Heart left ventricle (tissue), 16 donors: ENCODE data around the gene CNNM4. TPM values are rescaled to one million over a fixed set of nuclear protein-coding genes. Genes with fewer than 3 reads are reported as not detected.

ENCODE experiments used
- ATAC-seq, 4 donors: fragments of 200-7000 bp; cut with Tn5 transposase; one replicate each; pipeline ENCODE4 v1.9.1; 2020 to 2022; ENCODE audit warnings: moderate library complexity in 4 of 4, mild to moderate bottlenecking in 3 of 4, moderate number of reproducible peaks in 1 of 4
- DNase-seq, 5 donors: peaks; one replicate each; pipeline ENCODE4 v3.0.0-alpha.2; 2020
- H3K27ac ChIP-seq, 12 donors: fragments of 200-600 bp; sonication (generic) in 4 of 12; one replicate each; pipeline versions ENCODE4 v1.5.0 to v1.8.0; 2016 to 2022; ENCODE audit warnings: mild to moderate bottlenecking in 2 of 12
- H3K27me3 ChIP-seq, 9 donors: fragments of 200-600 bp; sonication (generic) in 2 of 9; one replicate each; pipeline versions ENCODE4 v1.5.1 to v1.8.0; 2016 to 2022; ENCODE audit warnings: mild to moderate bottlenecking in 3 of 9
- H3K36me3 ChIP-seq, 9 donors: fragments of 200-600 bp; sonication (generic) in 2 of 9; one replicate each; pipeline versions ENCODE4 v1.5.0 to v1.8.0; 2018 to 2022; ENCODE audit warnings: mild to moderate bottlenecking in 2 of 9
- H3K4me1 ChIP-seq, 12 donors: fragments of 200-600 bp; sonication (generic) in 4 of 12; one replicate each; pipeline versions ENCODE4 v1.5.0 to v1.8.0; 2016 to 2022; ENCODE audit warnings: mild to moderate bottlenecking in 3 of 12
- H3K4me3 ChIP-seq, 12 donors: fragments of 200-600 bp; sonication (generic) in 4 of 12; one replicate each; pipeline versions ENCODE4 v1.5.0 to v1.8.0; 2017 to 2022; ENCODE audit warnings: mild to moderate bottlenecking in 9 of 12, moderate library complexity in 4 of 12
- H3K9me3 ChIP-seq, 12 donors: fragments of 200-600 bp; sonication (generic) in 4 of 12; one replicate each; pipeline versions ENCODE4 v1.5.0 to v1.8.0; 2016 to 2022; ENCODE audit warnings: mild to moderate bottlenecking in 1 of 12
- CTCF ChIP-seq, 12 donors: fragments of 200-600 bp; sonication (generic) in 4 of 12; IDR thresholded peaks; one replicate each; pipeline versions ENCODE4 v1.5.0 to v1.8.0; 2018 to 2022; ENCODE audit warnings: antibody characterized with exemption in 12 of 12, mild to moderate bottlenecking in 5 of 12
- POLR2A ChIP-seq, 2 donors: fragments of 450-650 bp; IDR thresholded peaks; one replicate each; pipeline ENCODE4 v1.6.1; 2017; ENCODE audit warnings: antibody characterized with exemption in 2 of 2, mild to moderate bottlenecking in 2 of 2, moderate library complexity in 2 of 2
- WGBS, 4 donors: extraction: QIAGEN DNeasy Blood & Tissue Kit in 2 of 4; methylation state at CpG; one replicate each; pipeline versions ENCODE4 v1.1.5 to v1.1.7; 2013 to 2018; 5-methylcytosine and 5-hydroxymethylcytosine counted together
- intact Hi-C, 10 donors: fragments of 100-400 bp; cut with DNase I; formaldehyde crosslinking; loops; one replicate each; pipeline versions ENCODE4 v1.11.1 to v1.14.2; 2022
- polyA plus RNA-seq, 2 donors: library from polyadenylated mRNA; stranded (reverse); fragments of 200-250 nt; gene quantifications; one replicate each; pipeline ENCODE4 v1.2.3, GENCODE V29; 2013
- total RNA-seq, 9 donors: library from RNA; depleted of rRNA in 2 of 9; stranded (reverse); fragments of >200 nt in 2 of 9; fragmentation: NEBNext Ultra II Directional in 3 of 9; extraction: Animal tissue kit (Norgen Biotek cat#: 25700) in 3 of 9; gene quantifications; one replicate each; pipeline versions ENCODE4 v1.1.0 to v1.2.4, GENCODE V29; 2016 to 2023
- donor health status: ischemic (EF 13 %, LVEDD 7.1; RV severe dilation, severe dysfunction).
- donor health status: healthy with polysubstance abuse.
- donor health status: DM: no; HTN: yes; CAD: no.
- donor health status: DM: no; HTN: no; CAD: no.
- donor health status: ischemic (EF 25% LVEDD 6.9; RV normal size, moderate dysfunction).
- donor health status: ischemic (EF 25% LVEDD 5.7; RV mildly dilated, moderate dysfunction).
- donor health status: healthy.
- donor health status: DM: yes; HTN: yes; CAD: no.
- donor health status: ischemic (EF 35%, LVEDD 5.7; RV mildly dilated, moderate dysfunction).
- donor health status: nonischemic (EF 11% LVEDD 7.7; RV severe dilation, severe dysfunction).
- donor health status: DM: yes; HTN: yes; CAD: no.
- donor health status: PGD.
- donor health status: ischemic (EF 29% LVEDD 5.4; RV normal size, mild dysfunction).
- donor health status: nonischemic (EF 23%, LVEDD 6.1; RV moderate dilation, normal function).

Gene CNNM4
- total and polyA plus RNA-seq, 11 donors: 11.3 to 47.7 (median 27.7) TPM

GRCh38 chr2:96839875-96840850 lies 79.5 kb downstream of the CNNM4 start:
- Histone ChIP-seq H3K4me3 (peak overlapping the region in 1 of 12 donors; percentile 34), H3K27ac (no peak overlapping the region), H3K4me1 (peaks cover 0 to 40% (median 11%) of the 10 kb centered on the region in 12 donors), H3K9me3 (no peaks in the 10 kb centered on the region), H3K27me3 (no peaks in the 10 kb centered on the region), H3K36me3 (peaks cover 0 to 32% (median 15%) of the 10 kb centered on the region in 9 donors)
- ATAC-seq (peak in 1 of 4 donors; percentile 1), DNase-seq (no peak)
- WGBS, 4 donors: 85 to 89% (median 88%) methylated on average over 29 to 37 of the region's 37 CpGs
- TF ChIP-seq POLR2A (IDR thresholded peaks at IDR 0.05) (no peak), CTCF (IDR thresholded peaks at IDR 0.05) (no peak)
- intact Hi-C loops: loop anchor here in 1 of 10 donors (10.0 kb wide), 1 partner anchor 275 kb away; the partner anchor contains the start of gene ANKRD36

- WGBS, 4 donors: 71 to 73% (median 72%) methylated on average over 14 to 16 of the region's 16 CpGs
- ATAC-seq (peak; percentile 8 to 48 (median 28)), DNase-seq (peak in 1 of 5 donors; percentile 30)
- Histone ChIP-seq H3K9me3 (no peaks in the 10 kb centered on the region), H3K27me3 (no peaks in the 10 kb centered on the region), H3K27ac (peak overlapping the region in 9 of 12 donors; percentile 24 to 81 (median 71)), H3K4me3 (peak overlapping the region in 8 of 12 donors; percentile 6 to 47 (median 17)), H3K36me3 (peaks cover 0 to 33% (median 19%) of the 10 kb centered on the region in 9 donors), H3K4me1 (peaks cover 0 to 40% (median 11%) of the 10 kb centered on the region in 12 donors)
- TF ChIP-seq POLR2A (IDR thresholded peaks at IDR 0.05) (no peak), CTCF (IDR thresholded peaks at IDR 0.05) (no peak)
- intact Hi-C loops: loop anchor here in 1 of 10 donors (10.0 kb wide), 1 partner anchor 273 kb away; the partner anchor contains the start of gene ANKRD36
Observed at GRCh38 chr2:96841701-96842495, 81.2 kb downstream of the CNNM4 start.

- peak overlapping the region in 7 of 12 donors; percentile 7 to 47 (median 19) for H3K4me3 ChIP-seq
- peak; percentile 64 to 90 (median 72) for DNase-seq
- TF ChIP-seq CTCF (IDR thresholded peaks at IDR 0.05) (no peak), POLR2A (IDR thresholded peaks at IDR 0.05) (no peak)
- peak; percentile 74 to 91 (median 86) for ATAC-seq
- intact Hi-C loops: loop anchor here in 1 of 10 donors (10.0 kb wide), 1 partner anchor 272 kb away; the partner anchor contains the start of gene ANKRD36
- 47 to 70% (median 59%) methylated on average over 7 of the region's 7 CpGs for WGBS, 4 donors
- H3K27me3 ChIP-seq: no peaks in the 10 kb centered on the region
- peaks cover 0 to 38% (median 18%) of the 10 kb centered on the region in 9 donors for H3K36me3 ChIP-seq
- H3K9me3 ChIP-seq: no peaks in the 10 kb centered on the region
- H3K4me1 ChIP-seq: peaks cover 0 to 40% (median 11%) of the 10 kb centered on the region in 12 donors
- H3K27ac ChIP-seq: peak overlapping the region in 10 of 12 donors; percentile 24 to 85 (median 66)
Observed at GRCh38 chr2:96842600-96842999, 81.9 kb downstream of the CNNM4 start.
